ENCODE data around the gene ANKRD45.
"Not testable (repeated sequence)": the region's sequence is repeated elsewhere in the genome, so short reads cannot be mapped to it uniquely, and the experiment has no call there.

ANKRD45 gene, protein sequence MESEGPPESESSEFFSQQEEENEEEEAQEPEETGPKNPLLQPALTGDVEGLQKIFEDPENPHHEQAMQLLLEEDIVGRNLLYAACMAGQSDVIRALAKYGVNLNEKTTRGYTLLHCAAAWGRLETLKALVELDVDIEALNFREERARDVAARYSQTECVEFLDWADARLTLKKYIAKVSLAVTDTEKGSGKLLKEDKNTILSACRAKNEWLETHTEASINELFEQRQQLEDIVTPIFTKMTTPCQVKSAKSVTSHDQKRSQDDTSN

DNA sequence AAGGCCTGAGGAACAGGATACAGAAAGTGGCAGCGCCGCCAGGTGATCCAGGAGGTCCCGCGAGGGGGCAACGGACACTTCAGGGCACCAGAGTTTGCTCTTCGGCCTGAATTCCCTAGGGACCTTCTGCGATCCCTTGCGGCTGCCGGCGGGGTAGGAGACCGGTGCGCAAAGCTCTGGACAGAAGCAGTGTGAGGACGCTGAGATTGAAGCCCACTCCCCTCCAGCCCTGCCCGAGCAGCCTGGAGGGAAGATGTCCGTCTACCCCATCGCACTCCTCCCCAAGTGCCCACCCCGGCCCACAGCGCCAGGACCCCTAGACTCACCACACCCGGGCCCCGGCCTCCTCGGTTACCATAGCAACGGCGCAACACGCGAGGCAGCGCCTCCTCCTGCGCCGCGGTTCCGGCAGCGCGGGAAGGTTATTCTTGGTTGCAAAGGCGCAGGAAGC lies at the start of gene ANKRD45:
ANKRD45 (minus strand) TSS at position 361 of the 451 bp plus-strand sequence. CDS start 10,433 bp downstream, outside the sequence.
- no peak for DNase-seq (ENCODE audit: low spot score)

DNA sequence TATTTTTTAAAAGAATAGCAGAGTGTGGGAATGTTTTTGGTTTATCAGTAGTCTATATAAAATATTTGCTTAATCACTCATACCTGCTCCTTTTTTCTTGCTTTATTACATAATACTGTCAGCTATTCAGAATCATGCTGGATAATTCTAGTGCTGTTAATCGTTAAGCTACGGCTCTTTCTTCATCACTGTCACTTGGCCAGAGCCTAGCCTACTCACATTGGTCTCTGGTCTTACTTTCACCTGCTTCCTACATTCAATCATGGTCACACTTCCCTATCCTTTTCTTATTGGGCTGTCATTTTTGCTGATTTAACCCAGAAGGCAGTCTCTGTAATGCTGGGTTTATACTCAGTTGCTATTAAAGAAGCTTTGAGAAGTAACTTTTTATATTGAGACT lies 47.6 kb upstream of the ANKRD45 start:
- no peak for DNase-seq (ENCODE audit: low spot score)

DNA sequence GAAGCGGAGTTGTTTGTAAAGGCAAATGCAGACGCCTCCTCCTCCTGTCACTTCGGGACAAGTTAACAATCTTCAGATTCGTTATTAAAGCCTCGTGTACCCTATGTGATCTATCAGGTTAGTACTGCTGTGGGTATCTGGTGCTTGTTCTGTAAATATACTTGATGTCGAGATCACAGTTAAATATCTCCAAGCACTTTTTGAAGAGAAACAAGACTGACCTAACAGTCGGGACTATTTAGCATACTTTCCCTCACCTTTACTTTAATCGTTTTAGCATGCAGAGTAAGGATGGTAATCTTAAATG lies 45.8 kb upstream of the ANKRD45 start:
- no peak for DNase-seq (ENCODE audit: low spot score)

DNA sequence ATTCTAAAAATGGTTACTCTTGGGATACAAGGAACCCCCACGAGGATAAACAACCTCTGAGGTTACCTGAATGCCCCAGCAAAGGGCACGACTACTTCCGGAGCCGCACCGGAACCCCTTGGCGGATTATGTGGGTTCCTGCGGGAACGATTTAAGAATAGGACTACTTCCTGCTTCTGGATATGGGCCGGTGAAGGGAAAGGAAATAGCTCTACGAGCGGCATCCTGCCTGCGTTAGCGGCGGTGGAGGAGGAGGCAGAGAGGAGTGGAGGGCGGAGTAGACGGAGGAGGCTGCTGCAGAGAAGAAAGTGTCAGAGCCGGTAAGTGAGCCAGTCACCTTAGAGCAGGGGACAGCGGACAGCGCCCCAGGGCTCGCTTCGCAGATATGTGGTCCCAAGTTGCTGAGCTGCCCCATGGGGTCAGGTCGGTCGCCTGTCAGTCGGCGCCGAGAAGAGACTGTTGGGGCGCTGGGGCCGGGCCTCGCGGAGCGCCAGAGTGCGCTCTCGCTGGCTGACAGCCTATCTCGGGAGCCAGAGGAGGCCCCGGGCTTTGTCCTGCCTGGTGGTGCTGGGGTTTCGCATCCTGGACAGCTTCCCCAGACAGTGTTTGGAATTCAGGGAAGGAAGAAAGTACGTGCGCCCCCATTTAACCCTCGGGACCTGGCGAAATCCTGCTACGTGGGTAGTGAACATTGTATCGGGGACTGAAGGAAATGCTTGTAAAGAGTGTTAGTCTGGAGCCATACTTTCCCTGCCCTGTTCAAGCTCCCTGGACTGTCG lies 45.3 kb upstream of the ANKRD45 start, which contains the start of gene KLHL20:
KLHL20 (plus strand) TSS at position 223 of the 779 bp plus-strand sequence. CDS start 1,063 bp downstream, outside the sequence.
- peak; percentile 67 for DNase-seq (ENCODE audit: low spot score)

DNA sequence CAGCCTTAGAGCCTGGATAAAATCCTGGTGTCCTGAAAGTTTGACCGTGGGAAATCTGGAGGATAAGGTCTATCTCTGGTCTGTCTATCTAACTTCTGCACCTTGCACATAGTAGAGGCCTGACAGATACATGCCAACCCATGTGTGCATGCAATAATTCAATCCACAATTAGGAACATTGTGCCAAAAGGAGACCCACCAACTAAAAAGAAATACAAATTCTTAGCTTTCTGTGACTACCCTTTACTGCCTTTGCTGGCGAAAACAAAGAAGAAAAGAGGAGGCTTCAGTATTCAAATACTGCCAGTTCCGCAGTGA lies 44.7 kb upstream of the ANKRD45 start:
- no peak for DNase-seq (ENCODE audit: low spot score)

DNA sequence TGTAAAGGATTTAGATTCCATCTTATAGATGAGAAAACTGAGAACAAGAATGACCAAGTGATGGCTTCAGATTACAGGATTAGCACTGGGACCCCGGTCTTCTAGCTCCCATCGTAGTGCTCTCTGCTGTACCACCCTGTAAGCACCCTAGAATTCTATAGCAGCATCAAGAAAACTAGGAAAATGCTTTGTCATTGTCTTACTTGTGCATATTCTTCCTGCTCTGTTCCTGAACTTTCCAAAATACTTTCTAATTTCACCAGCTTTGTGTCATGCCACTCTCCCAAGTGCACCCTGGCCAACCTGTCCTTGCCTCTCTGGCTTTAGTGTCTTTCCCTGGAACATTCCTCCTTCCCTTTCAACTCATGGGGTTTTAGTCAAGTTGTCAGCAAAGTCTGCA lies 39.1 kb upstream of the ANKRD45 start:
- DNase-seq (ENCODE audit: low spot score) = no peak

DNA sequence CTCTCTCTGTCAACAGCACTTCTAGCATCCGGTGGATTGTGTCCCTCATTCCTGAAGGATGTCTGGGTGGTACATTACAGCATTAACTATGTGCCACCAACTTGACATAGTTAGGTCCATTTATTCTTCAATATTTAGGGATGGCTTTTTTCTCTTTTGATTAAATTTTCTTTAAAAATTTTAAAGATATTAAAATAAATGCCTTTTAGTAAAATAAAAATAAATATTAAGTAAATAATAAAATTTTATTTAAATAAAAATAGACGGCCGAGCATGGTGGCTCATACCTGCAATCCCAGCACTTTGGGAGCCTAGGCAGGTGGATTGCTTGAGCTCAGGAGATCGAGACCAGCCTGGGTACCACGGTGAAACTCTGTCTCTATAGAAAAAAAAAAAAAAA lies 35.5 kb upstream of the ANKRD45 start:
- no peak for DNase-seq (ENCODE audit: low spot score)

DNA sequence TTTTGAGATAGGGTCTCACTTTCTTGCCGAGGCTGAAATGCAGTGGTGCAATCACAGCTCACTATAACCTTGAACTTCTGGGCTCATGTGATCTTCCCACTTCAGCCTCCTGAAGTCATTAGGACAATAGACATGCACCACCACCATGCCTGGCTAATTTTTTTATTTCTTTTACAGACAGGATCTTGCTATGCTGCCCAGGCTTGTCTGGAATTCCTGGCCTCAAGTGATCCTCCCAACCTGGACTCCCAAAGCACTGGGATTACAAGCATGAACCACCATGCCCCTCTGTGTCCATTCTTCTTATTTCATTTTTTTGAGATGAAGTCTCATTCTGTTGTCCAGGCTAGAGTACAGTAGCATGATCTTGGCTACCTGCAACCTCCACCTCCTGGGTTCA lies 33.1 kb upstream of the ANKRD45 start:
- no peak for DNase-seq (ENCODE audit: low spot score)

DNA sequence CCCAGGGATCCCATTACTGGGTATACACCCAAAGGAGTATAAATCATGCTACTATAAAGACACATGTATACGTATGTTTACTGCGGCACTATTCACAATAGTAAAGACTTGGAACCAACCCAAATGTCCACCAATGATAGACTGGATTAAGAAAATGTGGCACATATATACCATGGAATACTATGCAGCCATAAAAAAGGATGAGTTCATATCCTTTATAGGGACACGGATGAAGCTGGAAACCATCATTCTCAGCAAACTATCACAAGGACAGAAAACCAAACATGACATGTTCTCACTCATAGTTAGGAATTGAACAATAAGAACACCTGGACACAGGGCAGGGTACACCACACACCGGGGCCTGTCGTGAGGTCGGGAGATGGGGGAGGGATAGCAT lies 31.6 kb upstream of the ANKRD45 start:
- DNase-seq (ENCODE audit: low spot score) = not testable (repeated sequence)

DNA sequence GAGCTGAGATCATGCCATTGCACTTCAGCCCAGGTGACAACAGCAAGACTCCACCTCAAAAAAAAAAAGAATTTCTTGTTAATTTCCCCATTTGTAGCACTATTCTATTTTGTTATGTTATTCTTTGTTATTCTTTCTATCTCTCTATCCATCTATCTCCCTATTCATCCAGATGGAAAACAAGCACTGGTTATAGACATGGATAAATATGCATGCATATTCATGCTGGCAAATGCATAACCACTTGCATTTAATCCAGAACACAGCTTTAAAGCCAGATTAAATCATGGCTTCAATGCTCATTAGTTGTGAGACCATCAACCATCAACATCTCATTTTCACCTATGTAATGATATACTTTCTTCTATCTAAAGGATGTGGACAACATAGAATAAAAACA lies 23.6 kb upstream of the ANKRD45 start:
- DNase-seq (ENCODE audit: low spot score) = no peak

DNA sequence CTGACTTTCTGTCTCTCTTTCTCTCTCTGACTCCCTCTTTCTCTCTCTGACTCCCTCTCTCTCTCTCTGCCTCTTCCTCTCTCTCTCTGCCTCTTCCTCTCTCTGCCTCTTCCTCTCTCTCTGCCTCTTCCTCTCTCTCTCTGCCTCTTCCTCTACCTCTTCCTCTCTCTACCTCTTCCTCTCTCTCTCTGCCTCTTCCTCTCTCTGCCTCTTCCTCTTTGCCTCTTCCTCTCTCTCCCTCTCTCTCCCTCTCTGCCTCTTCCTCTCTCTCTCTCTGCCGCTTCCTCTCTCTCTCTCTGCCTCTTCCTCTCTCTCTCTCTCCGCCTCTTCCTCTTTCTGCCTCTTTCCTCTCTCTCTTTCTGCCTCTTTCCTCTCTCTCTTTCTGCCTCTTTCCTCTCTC lies 18.6 kb upstream of the ANKRD45 start:
- DNase-seq (ENCODE audit: low spot score) = no peak

DNA sequence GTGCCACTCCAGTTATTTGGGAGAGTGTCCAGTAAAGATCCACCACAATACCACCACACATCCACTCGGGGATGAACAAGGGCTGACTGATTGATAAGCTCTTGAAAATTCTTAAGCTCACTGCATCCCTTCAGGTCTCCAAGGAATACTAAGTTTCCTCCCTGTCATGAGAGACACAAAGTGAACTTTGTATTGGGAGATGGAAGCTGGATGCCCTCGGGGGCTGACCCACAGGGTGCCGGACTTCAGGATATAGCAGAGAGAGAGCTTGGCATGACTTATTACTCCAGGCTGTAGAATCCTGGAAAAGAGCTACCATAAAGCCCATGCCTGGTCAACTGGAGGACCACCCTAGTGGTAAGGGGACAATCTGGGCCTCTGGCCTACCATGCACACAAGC lies 15.5 kb upstream of the ANKRD45 start:
- DNase-seq (ENCODE audit: low spot score) = not testable (repeated sequence)

DNA sequence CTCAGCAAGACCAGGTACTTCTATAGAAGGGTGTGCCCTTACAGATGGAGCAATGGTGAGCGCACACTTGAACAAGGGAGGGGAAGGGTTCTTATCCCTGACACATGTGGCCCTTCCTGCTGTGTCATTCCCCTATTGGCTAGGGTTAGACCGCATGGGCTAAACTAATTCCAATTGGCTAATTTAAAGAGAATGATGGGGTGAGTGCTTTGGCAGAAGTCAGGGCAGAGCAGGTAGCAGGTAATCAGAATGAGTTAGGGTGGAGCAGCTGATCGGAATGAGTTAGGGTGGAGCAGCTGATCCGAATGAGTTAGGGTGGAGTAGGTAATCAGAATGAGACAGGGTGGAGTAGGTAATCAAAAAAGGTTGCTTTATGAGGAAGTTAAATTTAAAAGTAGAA lies 14.2 kb upstream of the ANKRD45 start:
- not testable (repeated sequence) for DNase-seq (ENCODE audit: low spot score)

DNA sequence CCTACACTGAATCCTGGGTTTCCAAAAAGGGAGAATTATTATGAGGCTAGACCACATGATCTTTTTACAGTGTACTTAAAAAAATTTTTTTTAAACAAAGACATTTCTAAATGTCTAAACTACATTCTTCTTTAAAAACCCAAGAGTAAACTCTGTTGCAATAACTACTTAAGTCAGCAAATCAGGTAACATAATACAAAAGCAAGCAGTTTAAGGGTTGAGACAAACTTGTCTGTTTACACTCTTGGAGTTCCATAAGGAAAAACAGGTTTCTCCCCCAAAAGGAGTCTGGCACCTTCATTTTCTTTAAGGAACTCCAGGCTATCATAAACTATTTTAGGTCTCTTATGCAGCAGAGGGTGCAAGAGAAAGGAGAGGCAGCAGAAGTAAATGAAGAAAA lies 12.5 kb upstream of the ANKRD45 start:
- no peak for DNase-seq (ENCODE audit: low spot score)

DNA sequence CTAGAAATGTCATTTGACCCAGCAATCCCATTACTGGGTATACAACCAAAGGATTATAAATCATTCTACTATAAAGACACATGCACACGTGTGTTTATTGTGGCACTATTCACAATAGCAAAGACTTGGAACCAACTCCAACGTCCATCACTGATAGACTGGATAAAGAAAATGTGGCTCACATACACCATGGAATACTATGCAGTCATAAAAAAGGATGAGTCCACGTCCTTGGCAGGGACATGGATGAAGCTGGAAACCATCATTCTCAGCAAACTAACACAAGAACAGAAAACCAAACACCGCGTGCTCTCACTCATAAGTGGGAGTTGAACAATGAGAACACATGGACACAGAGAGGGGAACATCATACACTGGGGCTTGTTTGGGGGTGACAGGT lies 10.5 kb upstream of the ANKRD45 start:
- not testable (repeated sequence) for DNase-seq (ENCODE audit: low spot score)

DNA sequence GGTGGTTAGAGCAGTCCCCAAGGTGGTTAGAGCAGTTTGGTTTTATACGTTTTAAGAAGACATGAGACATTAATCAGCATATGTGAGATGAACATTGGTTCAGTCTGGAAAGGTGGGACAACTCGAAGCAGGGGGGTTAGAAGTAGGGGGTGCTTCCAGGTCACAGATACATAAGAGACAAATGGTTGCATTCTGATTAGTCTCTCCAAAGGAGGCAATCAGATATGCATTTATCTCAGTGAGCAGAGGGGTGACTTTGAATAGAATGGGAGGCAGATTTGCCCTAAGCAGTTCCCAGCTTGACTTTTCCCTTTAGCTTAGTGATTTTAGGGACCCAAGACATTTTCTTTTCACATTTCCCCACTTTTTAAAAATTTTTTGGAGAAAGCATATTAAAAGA lies 4.8 kb upstream of the ANKRD45 start:
- not testable (repeated sequence) for DNase-seq (ENCODE audit: low spot score)

DNA sequence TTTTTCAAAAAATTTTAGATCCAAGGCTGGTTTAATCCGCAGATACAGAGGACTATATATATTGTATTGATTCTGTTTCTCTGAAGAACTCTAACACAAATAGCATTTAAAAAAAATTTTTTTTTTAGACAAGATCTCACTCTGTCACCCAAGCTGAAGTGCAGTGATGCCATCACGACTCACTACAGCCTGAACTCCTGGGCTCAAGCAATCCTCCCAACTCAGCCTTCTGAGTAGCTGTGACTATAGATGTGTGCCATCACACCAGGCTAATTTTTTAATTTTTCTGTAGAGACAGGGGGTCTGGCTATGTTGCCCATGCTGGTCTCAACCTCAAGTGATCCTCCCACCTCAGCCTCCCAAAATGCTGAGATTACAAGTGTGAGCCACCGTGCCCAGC lies 3.0 kb downstream of the ANKRD45 start:
- DNase-seq (ENCODE audit: low spot score) = no peak

DNA sequence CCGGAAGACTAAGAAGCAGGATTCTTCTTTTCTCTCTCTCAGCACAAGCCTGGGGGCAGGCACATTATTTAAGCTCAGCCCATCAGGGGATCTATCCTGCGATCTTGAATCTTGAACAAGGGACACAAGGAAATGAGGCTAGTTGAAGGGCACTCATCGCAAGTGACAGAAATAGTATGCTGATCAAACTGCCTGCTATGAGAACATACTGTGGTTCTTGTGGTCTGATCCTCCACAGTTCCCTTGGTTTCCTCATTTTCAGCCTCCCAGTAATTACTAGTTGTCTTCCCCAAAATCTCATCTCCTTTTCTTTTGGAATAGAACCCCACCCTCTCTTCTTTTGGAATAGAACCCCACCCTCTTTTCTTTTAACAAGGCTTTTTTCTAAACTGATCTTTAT lies 6.5 kb downstream of the ANKRD45 start:
- DNase-seq (ENCODE audit: low spot score) = no peak

DNA sequence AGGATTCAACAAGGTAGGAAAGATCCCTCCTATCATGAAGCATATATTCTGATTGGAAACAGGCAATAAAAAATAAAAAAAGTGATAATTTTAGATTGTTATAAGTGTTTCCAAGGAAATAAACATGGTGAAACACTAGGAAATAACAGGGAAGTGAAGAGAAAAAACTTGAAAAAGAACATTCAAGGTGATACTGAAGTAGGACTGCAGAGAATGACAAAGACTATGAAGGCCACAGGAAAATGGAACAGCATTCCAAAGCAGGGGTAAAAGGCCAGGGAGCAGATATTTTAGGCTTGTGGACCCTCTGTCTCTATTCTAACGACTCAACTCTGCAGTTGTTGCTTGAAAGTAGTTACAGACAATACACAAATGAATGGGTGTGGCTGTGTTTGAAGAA lies 7.9 kb downstream of the ANKRD45 start:
- DNase-seq (ENCODE audit: low spot score) = no peak

DNA sequence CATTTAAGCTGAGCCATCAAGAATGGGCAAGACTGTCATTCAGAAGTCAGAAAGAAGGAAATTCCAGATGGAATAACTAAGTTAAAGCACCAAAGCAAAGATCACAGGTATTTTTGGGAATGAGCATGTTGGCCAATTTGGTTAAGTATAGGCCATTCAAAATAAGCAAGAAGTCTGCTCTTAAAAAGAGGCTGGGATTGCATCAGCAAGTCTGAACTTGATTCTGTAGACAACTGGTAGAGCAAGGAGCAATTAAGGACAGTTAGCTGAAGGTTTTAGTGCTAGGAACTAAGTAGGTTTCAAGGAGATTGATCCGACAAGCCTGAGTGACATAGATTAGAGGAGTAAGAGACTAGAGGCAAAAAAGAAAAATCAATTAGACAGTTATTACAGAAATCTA lies 8.4 kb downstream of the ANKRD45 start:
- no peak for DNase-seq (ENCODE audit: low spot score)

DNA sequence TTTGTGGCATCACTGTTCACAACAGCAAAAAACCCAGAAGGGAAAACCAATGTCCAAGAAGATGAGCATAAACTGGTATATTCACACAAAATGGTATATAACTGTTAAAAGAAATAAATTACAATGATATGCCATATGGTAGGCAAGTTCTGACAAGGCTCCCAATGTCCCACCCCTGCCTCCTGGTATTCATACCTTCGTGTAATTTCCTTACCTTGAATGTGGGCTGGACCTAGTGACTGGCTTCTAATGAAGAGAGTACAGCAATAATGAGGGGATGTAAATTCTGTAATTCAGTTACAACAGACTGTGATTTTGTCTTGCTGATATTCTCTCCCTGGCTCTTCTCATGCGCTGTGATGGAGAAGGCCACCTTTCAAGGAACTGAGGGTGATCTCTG lies 9.3 kb downstream of the ANKRD45 start:
- no peak for DNase-seq (ENCODE audit: low spot score)

DNA sequence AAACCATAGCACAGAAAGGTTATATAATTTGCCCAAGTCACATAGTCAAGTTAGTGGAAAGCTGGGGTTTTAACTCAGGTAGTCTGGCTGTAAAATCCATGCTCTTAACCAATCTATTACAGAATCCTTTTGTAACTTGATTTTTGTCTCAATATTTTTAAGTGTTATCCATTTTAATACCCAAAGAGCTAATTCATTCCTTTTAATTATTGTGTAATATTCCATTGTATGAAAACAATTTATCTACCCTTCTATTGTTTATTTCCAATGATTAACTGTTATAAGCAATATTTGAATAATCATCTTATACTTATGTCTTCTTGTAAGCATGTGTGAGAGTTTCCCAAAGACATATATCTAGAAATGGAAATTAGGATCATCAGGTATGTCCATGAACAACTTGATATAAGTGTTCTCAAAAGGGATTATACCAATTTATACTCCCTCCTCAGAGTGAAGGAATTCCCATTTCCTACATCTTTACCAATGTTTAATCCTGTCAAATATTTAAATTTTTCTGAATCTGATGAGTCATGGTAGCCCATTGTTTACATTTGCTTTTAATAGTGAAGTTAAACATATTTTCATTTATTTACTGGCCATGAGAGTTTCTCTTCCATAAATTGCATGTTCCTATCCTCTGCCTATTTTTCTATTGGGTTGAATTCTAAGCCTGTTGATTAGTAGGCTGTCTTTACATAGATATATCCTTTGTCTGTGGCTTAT lies 20.6 kb downstream of the ANKRD45 start:
- no peak for DNase-seq (ENCODE audit: low spot score)

DNA sequence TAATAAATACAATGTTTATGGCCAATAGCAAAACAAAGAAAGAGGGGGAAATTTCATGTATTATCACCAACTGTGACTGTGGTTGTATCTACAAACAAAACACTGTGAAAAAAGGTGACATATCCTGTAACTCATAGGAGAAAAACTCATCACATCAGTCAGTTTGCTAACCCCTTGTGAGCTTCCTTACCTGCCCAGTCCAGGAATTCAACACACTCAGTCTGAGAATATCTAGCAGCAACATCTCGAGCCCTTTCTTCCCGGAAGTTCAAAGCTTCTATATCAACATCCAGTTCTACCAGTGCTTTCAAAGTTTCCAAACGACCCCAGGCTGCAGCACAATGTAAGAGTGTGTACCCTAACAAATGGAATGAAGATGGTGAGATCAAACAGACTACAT lies 23.0 kb downstream of the ANKRD45 start:
- DNase-seq (ENCODE audit: low spot score) = no peak

All from HuH-7 (cell line).